DOHH2 (cell line): ENCODE results near the gene HERC3.

Experiments
- EZH2phosphoT487 ChIP-seq: fragments of 200-600 bp; sonication (generic); IDR thresholded peaks from 2 replicates; pipeline ENCODE4 v1.6.1; 2017; ENCODE audit warnings: borderline replicate concordance, mild to moderate bottlenecking, antibody characterized with exemption, low read length, moderate library complexity, mixed read lengths
- TF ChIP-seq, protein P1 (sequence below): fragments of 200-600 bp; sonication (generic); IDR thresholded peaks from one replicate; pipeline ENCODE4 v1.5.1; 2014; ENCODE audit warnings: antibody characterized with exemption, mild to moderate bottlenecking, low read depth, low read length; ENCODE audit not compliant: poor library complexity, severe bottlenecking

DNA sequence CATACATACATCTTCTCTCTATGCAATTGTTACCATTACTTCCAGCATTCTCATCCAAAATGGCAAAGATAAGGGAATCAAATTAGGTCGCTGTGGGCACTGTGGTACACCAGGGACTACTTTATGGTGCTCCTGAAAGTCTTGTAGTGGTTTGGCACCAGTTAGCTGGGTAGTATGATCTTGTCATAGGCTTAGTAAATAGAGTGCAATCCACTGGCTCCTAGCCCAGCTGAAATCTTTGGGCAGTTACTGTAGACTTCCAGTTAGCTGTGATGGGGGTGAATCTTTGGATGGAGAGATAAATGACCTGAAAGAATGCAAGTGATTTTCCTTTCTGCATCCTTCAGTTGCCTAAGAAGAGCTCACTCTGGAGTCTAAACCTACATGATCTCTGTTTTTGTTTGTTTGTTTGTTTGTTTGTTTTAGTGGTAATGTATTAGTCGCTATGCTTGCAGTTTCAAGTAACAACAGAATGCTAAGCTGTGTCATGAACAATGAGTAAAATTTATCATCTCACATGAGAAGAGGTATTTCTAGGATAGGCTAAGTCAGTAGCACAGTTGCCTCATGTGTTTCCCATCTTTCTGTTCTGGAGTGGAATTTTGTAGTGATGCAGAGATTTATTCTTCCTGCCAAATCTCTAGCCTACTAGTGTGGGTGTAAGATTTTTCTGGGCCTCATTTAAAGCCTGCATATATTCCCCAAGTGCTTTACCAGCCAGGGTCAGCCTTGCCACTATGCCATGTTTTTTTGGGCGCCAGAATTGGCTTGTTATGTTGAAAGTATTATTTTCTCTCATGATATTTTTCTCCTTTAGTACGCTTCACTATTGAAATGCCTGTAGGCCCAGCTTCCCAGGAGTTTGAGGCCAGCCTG is 24.2 kb downstream of the HERC3 start:
- TF ChIP-seq, protein P1, sequence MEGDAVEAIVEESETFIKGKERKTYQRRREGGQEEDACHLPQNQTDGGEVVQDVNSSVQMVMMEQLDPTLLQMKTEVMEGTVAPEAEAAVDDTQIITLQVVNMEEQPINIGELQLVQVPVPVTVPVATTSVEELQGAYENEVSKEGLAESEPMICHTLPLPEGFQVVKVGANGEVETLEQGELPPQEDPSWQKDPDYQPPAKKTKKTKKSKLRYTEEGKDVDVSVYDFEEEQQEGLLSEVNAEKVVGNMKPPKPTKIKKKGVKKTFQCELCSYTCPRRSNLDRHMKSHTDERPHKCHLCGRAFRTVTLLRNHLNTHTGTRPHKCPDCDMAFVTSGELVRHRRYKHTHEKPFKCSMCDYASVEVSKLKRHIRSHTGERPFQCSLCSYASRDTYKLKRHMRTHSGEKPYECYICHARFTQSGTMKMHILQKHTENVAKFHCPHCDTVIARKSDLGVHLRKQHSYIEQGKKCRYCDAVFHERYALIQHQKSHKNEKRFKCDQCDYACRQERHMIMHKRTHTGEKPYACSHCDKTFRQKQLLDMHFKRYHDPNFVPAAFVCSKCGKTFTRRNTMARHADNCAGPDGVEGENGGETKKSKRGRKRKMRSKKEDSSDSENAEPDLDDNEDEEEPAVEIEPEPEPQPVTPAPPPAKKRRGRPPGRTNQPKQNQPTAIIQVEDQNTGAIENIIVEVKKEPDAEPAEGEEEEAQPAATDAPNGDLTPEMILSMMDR: no peak
- no peak for TF ChIP-seq EZH2phosphoT487
